ENCODE measurements around the gene SLC22A13. TPM values are rescaled to one million over a fixed set of nuclear protein-coding genes. Genes with fewer than 3 reads are reported as not detected.

Gene SLC22A13
- total RNA-seq, 2 donors from 2014 or later = 0.52 TPM; not detected in 1

GRCh38 chr3:38323060-38323459 lies 57.4 kb downstream of the SLC22A13 start:
- H3K27ac ChIP-seq = no peak overlapping the region
- ATAC-seq (no peak), DNase-seq (no peak)
- no peaks in the 10 kb centered on the region for H3K27me3 ChIP-seq
- WGBS, 2 donors = 92 to 93% methylated on average over 1 of the region's 1 CpG
- H3K36me3 ChIP-seq (replicated peaks in 1 of 2; ENCODE audit: insufficient read depth in 1 of 2, low read depth in 2 of 2) = no peaks in the 10 kb centered on the region
- no peak overlapping the region for H3K4me3 ChIP-seq
- H3K4me1 ChIP-seq = no peaks in the 10 kb centered on the region
- intact Hi-C loops (cut with DNase I) = no loop called here
- TF ChIP-seq CTCF (IDR thresholded peaks at IDR 0.05) (no peak), POLR2A (IDR thresholded peaks at IDR 0.05) (no peak)
- no peaks in the 10 kb centered on the region for H3K9me3 ChIP-seq

GRCh38 chr3:38325256-38325655 lies 59.6 kb downstream of the SLC22A13 start:
- no peak for ATAC-seq
- Histone ChIP-seq H3K27ac (no peak overlapping the region), H3K9me3 (no peaks in the 10 kb centered on the region), H3K4me3 (no peak overlapping the region), H3K36me3 (replicated peaks in 1 of 2; ENCODE audit: insufficient read depth in 1 of 2, low read depth in 2 of 2) (no peaks in the 10 kb centered on the region), H3K27me3 (no peaks in the 10 kb centered on the region), H3K4me1 (no peaks in the 10 kb centered on the region)
- intact Hi-C loops (cut with DNase I) = no loop called here
- 58 to 60% methylated on average over 2 of the region's 2 CpGs for whole genome bisulfite sequencing, 2 donors
- TF ChIP-seq POLR2A (IDR thresholded peaks at IDR 0.05) (no peak), CTCF (IDR thresholded peaks at IDR 0.05) (no peak)
- DNase-seq = no peak

- intact Hi-C loops (cut with DNase I) = no loop called here
- ATAC-seq = no peak
- H3K27ac ChIP-seq = no peak overlapping the region
- no peak overlapping the region for H3K4me3 ChIP-seq
- DNase-seq = no peak
- no peaks in the 10 kb centered on the region for H3K27me3 ChIP-seq
- TF ChIP-seq POLR2A (IDR thresholded peaks at IDR 0.05) (no peak), CTCF (IDR thresholded peaks at IDR 0.05) (no peak)
- no peaks in the 10 kb centered on the region for H3K9me3 ChIP-seq
- H3K4me1 ChIP-seq = no peaks in the 10 kb centered on the region
- no peaks in the 10 kb centered on the region for H3K36me3 ChIP-seq (replicated peaks in 1 of 2; ENCODE audit: insufficient read depth in 1 of 2, low read depth in 2 of 2)
Observed at GRCh38 chr3:38327335-38328009, 61.9 kb downstream of the SLC22A13 start.

Small RNA genes lying within 50 kb of the gene (small RNA-seq; reads per million reads assigned to genes)
- not detected for gene RNU6-235P

Other genes with a start within 250 kb of the SLC22A13 start
- gene PLCD1, start 236.2 kb upstream of the SLC22A13 start, total RNA-seq = 10 to 100 TPM in 1 of 2 donors, 1 to 10 TPM in 1; 7.9 to 12.2 TPM
- gene DLEC1, start 226.6 kb upstream of the SLC22A13 start, total RNA-seq = 1 to 10 TPM in 1 of 2 donors, under 1 TPM in 1; 0.78 to 1.3 TPM
- gene ACAA1, start 128.7 kb upstream of the SLC22A13 start, total RNA-seq = 10 to 100 TPM; 91.8 to 92.6 TPM
- gene MYD88, start 127.2 kb upstream of the SLC22A13 start, total RNA-seq = 10 to 100 TPM; 11.9 to 33.3 TPM
- 10 to 100 TPM; 16.1 to 23.7 TPM for gene OXSR1, start 100.3 kb upstream of the SLC22A13 start, total RNA-seq
- not detected for gene SLC22A14, start 16.5 kb downstream of the SLC22A13 start, total RNA-seq
- 10 to 100 TPM in 1 of 2 donors, 1 to 10 TPM in 1; 7.8 to 49.8 TPM for gene XYLB, start 81.0 kb downstream of the SLC22A13 start, total RNA-seq
- 10 to 100 TPM in 1 of 2 donors, 1 to 10 TPM in 1; 7.3 to 18.1 TPM for gene ACVR2B, start 188.1 kb downstream of the SLC22A13 start, total RNA-seq
- 10 to 100 TPM; 10.5 to 13.5 TPM for gene EXOG, start 230.5 kb downstream of the SLC22A13 start, total RNA-seq

Data from body of pancreas (tissue), 4 donors.